ENCODE measurements around the gene TSPOAP1. TPM values are rescaled to one million over a fixed set of nuclear protein-coding genes. Genes with fewer than 3 reads are reported as not detected.

The TSPOAP1 gene
- total and polyA plus RNA-seq, 10 of the 15 experiments (the other 5 are each of a cell fraction or from before 2014, with no cell fraction given) = 0.58 to 16.4 (median 4.2) TPM; not detected in 1

DNA sequence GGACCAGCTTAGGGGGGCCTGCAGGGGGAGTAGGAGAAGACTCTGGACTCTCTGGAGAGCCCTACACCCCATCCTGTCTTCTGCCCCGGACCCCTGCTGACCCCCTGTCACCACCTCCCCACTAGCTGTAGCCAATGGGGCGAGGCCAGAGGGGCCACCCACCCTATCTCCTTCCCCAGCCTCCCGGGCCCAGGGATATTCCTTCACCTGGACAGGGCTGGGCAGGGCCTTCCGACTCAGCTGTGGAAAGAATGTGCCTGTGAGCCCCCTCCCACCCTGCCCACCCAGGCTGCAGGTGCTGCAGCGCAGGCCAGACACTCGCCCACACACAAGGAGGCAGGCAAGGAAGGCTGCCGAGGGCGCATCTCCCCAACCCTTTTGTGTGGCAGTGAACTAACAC lies 23.0 kb downstream of the TSPOAP1 start:
- Histone ChIP-seq H2AFZ (ENCODE audit: control insufficient read depth, low read depth, low read length) (no peak overlapping the region), H3K79me2 (ENCODE audit: control insufficient read depth, insufficient read depth, low read length) (no peaks in the 10 kb centered on the region), H3K36me3 (ENCODE audit: control insufficient read depth in 2 of 2, insufficient read depth in 2 of 2, low read length in 1 of 2) (0 out of 4 replicates have a peak, but pooled peaks cover 0 to 1% of the 10 kb centered on the region in 2 experiments), H3K9ac (ENCODE audit: control insufficient read depth, insufficient read depth, low read length) (no peak overlapping the region), H4K20me1 (ENCODE audit: control insufficient read depth, insufficient read depth) (no peaks in the 10 kb centered on the region), H3K27ac (ENCODE audit: control insufficient read depth, insufficient read depth) (no peak overlapping the region), H3K4me1 (ENCODE audit: control insufficient read depth, insufficient read depth, low read length) (no peaks in the 10 kb centered on the region), H3K27me3 (replicated peaks in 1 of 2; ENCODE audit: control insufficient read depth in 2 of 2, insufficient read depth in 2 of 2, low read length in 1 of 2) (no peaks in the 10 kb centered on the region; a peak in 1 of 4 replicates), H3K9me3 (replicated peaks; ENCODE audit: control insufficient read depth, insufficient read depth, low read length) (no peaks in the 10 kb centered on the region), H3K4me3 (no peak overlapping the region), H3K4me2 (ENCODE audit: control insufficient read depth, insufficient read depth) (no peak overlapping the region)
- 43% methylated on average over 8 of the region's 8 CpGs for WGBS (ENCODE audit: insufficient coverage, insufficient replicate concordance, low lambda C conversion rate, missing lambda C conversion rate)
- SMC1A ChIA-PET (ENCODE audit: uncharacterized antibody, unreplicated experiment) = interaction anchor here (1.2 to 2.8 kb wide), 3 partner anchors 12 to 143 kb away, joined by 3 to 13 read pairs (median 11); no protein-coding TSS in a partner anchor
- no peak for TF ChIP-seq NRF1 (conservative IDR thresholded peaks at IDR 0.05; ENCODE audit: low read depth, low read length)
- TF ChIP-seq, protein P1, sequence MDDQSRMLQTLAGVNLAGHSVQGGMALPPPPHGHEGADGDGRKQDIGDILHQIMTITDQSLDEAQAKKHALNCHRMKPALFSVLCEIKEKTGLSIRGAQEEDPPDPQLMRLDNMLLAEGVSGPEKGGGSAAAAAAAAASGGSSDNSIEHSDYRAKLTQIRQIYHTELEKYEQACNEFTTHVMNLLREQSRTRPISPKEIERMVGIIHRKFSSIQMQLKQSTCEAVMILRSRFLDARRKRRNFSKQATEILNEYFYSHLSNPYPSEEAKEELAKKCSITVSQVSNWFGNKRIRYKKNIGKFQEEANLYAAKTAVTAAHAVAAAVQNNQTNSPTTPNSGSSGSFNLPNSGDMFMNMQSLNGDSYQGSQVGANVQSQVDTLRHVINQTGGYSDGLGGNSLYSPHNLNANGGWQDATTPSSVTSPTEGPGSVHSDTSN (IDR thresholded peaks at IDR 0.05; ENCODE audit: insufficient replicate concordance, low read depth, low read length) = no peak
- no peak for TF ChIP-seq KLF5 (IDR thresholded peaks at IDR 0.05; ENCODE audit: partially characterized antibody)
- TF ChIP-seq TCF7 (IDR thresholded peaks at IDR 0.05; ENCODE audit: borderline replicate concordance) = no peak
- TF ChIP-seq PAX5 (IDR thresholded peaks at IDR 0.05; ENCODE audit: borderline replicate concordance, low read depth, low read length) = no peak
- no peak for TF ChIP-seq CBX3 (IDR thresholded peaks at IDR 0.05; ENCODE audit: borderline replicate concordance, low read depth)
- TF ChIP-seq ASH2L (IDR thresholded peaks at IDR 0.05; ENCODE audit: borderline replicate concordance, low read depth) = no peak
- TF ChIP-seq, protein P2, sequence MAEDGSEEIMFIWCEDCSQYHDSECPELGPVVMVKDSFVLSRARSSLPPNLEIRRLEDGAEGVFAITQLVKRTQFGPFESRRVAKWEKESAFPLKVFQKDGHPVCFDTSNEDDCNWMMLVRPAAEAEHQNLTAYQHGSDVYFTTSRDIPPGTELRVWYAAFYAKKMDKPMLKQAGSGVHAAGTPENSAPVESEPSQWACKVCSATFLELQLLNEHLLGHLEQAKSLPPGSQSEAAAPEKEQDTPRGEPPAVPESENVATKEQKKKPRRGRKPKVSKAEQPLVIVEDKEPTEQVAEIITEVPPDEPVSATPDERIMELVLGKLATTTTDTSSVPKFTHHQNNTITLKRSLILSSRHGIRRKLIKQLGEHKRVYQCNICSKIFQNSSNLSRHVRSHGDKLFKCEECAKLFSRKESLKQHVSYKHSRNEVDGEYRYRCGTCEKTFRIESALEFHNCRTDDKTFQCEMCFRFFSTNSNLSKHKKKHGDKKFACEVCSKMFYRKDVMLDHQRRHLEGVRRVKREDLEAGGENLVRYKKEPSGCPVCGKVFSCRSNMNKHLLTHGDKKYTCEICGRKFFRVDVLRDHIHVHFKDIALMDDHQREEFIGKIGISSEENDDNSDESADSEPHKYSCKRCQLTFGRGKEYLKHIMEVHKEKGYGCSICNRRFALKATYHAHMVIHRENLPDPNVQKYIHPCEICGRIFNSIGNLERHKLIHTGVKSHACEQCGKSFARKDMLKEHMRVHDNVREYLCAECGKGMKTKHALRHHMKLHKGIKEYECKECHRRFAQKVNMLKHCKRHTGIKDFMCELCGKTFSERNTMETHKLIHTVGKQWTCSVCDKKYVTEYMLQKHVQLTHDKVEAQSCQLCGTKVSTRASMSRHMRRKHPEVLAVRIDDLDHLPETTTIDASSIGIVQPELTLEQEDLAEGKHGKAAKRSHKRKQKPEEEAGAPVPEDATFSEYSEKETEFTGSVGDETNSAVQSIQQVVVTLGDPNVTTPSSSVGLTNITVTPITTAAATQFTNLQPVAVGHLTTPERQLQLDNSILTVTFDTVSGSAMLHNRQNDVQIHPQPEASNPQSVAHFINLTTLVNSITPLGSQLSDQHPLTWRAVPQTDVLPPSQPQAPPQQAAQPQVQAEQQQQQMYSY (CRISPR knock-in tag; IDR thresholded peaks at IDR 0.05) = no peak
- TF ChIP-seq SPI1 (IDR thresholded peaks at IDR 0.05; ENCODE audit: borderline replicate concordance, insufficient read depth, low read depth, low read length) = no peak
- FAIRE-seq = no peak
- no peak for DNase-seq (ENCODE audit: low read depth, low spot score)
- in situ Hi-C loops (cut with MboI) = no loop called here
- ATAC-seq = no peak
- RAD21 ChIA-PET (ENCODE audit: unreplicated experiment) = interaction anchor here (1.2 to 3.0 kb wide), 3 partner anchors 12 to 39 kb away, joined by 3 to 27 read pairs (median 12); no protein-coding TSS in a partner anchor
- intact Hi-C loops (cut with micrococcal nuclease; ENCODE audit: unreplicated experiment) = no loop called here
- POLR2A ChIA-PET = interaction anchor here (0.7 kb wide), 1 partner anchor 12 kb away, joined by 3 read pairs; no protein-coding TSS in a partner anchor
- no TSS peak for BruUV-seq (replicated peaks)
- CTCF ChIA-PET = interaction anchor here (0.6 to 7.1 kb wide), 11 partner anchors 10 to 142 kb away, joined by 3 to 56 read pairs (median 9); no protein-coding TSS in a partner anchor

Measured in GM12878 (cell line).